T47D (cell line): ENCODE measurements around the gene EML1.

Experiments
- DNase-seq, 2 experiments: peaks; one replicate each; pipeline versions ENCODE4 v3.0.0 to v3.0.0-alpha.2; 2011 to 2012; ENCODE audit warnings: low read depth in 1 of 2, low spot score in 1 of 2
- JUND ChIP-seq: IDR thresholded peaks from 2 replicates; pipeline ENCODE4 v1.6.1; 2012; ENCODE audit warnings: low read depth
- in situ Hi-C: cut with HindIII; loops from 2 replicates; pipeline ENCODE4 v1.10.0; 2016; ENCODE audit warnings: low sequenced_read_pairs, low pct_unique_long_range_greater_than_20kb

The EML1 gene

GRCh38 chr14:99789581-99789980 is 3.6 kb upstream of the EML1 start:
- no peak for TF ChIP-seq JUND
- in situ Hi-C loops, result no loop called here
- no peak for DNase-seq

DNA sequence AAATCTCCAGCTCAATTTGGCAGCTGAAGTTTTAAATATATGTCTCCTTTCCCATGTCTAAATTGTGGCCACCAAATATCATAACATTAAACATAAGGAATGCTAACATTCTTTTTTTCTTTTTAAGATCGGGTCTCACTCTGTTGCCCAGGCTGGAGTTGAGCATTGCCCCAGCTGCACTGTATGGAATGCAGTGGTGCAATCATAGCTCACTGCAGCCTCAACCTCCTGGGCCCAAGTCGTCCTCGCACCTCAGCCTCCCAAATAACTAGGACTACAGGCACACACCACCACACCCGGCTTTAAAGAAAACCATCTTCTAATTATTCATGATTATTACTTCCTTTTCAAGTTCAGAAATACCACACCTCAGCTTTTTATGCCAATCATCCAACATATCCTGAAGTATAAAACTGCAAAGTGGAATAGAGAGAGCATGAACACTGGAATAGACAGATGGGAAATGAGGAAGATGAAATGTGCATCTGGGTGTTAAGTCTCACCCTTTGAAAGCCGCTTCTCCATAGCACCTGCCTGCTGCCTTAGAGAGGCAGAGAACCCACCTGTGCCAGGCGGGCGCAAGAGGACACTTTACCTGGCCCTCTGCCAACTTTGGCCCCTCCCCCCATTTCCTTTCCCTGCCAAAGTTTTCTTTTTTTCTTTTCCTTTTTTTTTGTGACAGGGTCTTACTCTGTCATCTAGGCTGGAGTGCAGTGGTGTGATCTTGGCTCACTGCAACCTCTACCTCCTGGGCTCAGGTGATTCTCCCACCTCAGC is 2.8 kb upstream of the EML1 start:
- in situ Hi-C loops, result no loop called here
- TF ChIP-seq JUND, result no peak
- DNase-seq, result no peak

DNA sequence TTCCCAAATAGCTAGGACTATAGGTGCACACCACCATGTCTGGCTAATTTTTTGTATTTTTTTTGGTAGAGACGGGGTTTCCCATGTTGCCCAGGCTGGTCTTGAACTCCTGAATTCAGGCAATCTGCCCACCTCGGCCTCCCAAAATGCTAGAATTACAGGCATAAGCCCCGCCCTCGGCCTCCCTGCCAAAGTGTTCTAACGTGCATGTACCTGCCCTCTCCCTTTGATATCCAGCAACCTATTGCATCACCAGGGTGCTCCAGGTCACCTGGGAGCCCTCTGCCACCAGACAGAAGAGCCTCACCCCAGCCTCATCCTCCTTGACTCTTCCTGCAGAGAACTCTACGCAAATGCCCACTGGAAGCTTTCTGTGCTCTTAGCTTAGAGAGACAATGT is 2.2 kb upstream of the EML1 start:
- in situ Hi-C loops, result no loop called here
- TF ChIP-seq JUND, result no peak
- no peak for DNase-seq

GRCh38 chr14:99791476-99792209 is 1.6 kb upstream of the EML1 start:
- TF ChIP-seq JUND, result no peak
- in situ Hi-C loops, result no loop called here
- DNase-seq, result no peak

- no peak for TF ChIP-seq JUND
- in situ Hi-C loops, result no loop called here
Measured at GRCh38 chr14:99792210-99792535, 1.0 kb upstream of the EML1 start.

DNA sequence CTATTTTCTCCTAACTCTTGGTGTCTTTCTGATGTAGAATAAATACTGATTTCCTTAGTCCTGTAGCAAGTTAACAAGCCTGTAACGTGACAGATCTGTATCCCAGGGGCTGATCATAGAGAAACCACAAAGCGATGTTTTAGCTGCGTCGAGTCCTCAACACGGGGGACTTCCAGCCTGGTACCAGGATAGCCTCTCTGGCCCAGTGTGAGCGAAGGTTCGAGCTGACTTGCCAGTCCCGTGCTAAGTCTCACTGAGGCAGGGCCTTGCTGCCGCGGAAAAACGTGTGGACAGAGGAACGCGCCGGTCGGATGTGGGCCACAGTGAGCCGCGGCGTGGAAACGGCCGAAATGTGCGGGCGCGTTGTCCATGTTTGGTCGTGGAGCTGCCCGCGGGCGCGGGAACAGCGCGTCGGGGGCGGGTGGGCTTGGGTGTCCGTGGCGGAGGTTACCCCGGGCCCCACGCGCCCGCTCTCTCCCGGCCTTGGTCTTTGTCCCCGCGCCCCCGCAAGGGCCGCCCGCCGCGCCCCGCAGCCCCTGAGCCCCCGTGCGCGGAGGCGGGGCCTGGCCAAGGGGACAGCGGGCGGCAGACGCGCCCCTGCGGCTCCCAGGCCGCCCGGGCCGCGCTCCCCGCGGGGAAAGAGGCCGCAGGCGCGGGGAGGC is 531 bp upstream of the EML1 start:
- DNase-seq, result no peak
- TF ChIP-seq JUND, result no peak
- in situ Hi-C loops, result no loop called here

More at GRCh38 chr14:99792210-99792535, 1.0 kb upstream of the EML1 start:
- DNase-seq, result no peak

DNA sequence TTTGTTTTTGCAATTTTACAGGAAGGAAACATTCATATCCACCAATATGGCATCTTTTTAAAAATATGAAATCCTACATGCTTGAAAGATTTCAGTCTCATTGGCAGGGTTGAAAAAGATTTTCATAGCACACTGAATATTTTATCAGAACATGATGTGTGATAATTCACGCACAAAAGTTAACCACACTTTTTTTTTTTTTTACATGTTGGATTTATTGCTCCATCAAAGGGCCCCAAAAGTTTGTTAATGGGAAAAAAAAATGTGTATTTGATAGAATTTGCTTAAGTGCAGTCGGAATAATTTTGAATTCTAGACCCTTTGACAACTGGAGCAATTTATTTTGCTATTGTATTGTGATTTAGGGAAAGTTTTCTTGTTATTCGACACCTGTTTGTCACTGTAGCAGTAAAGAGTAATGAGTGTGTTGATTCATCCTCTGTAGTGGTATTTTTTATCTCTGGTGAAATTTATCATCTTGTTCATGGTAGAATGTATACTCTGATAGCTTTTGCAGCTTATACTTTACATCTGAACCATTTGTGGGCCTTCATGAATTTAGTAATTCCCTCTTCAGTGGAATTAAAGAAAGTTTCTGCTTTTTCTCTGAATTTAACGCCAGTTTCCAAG is 1.1 kb downstream of the EML1 start:
- in situ Hi-C loops, result no loop called here
- DNase-seq, result no peak
- TF ChIP-seq JUND, result no peak

DNA sequence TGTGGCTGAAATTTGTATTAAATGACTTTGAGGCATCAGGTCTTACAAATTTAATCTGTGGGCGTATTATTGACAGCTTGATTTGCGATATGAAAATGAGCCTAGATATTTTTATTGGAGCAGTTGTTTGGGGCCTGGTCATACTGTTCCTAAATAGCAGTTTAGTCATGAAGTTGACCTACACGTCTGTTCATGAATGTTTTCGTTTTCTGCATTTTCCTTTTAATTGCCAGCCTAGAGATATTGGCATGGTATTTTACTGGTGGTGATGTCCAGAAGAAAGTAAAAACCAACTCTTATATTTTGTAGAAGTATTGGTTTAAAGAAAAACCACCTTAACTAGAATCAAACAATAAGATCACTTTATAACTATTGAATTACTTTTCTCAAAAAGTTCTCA is 1.8 kb downstream of the EML1 start:
- in situ Hi-C loops, result no loop called here
- DNase-seq, result no peak
- TF ChIP-seq JUND, result no peak

GRCh38 chr14:99797231-99797630 is 4.0 kb downstream of the EML1 start:
- no peak for TF ChIP-seq JUND
- in situ Hi-C loops, result no loop called here
- no peak for DNase-seq

GRCh38 chr14:99800781-99801180 is 7.6 kb downstream of the EML1 start:
- no peak for DNase-seq
- no peak for TF ChIP-seq JUND
- in situ Hi-C loops, result no loop called here

- DNase-seq, result no peak
- in situ Hi-C loops, result no loop called here
Measured at GRCh38 chr14:99802301-99803105, 9.3 kb downstream of the EML1 start.

More at GRCh38 chr14:99802301-99803105, 9.3 kb downstream of the EML1 start:
- TF ChIP-seq JUND, result no peak
